Measurements from ENCODE around the gene RIPOR1.

DNA sequence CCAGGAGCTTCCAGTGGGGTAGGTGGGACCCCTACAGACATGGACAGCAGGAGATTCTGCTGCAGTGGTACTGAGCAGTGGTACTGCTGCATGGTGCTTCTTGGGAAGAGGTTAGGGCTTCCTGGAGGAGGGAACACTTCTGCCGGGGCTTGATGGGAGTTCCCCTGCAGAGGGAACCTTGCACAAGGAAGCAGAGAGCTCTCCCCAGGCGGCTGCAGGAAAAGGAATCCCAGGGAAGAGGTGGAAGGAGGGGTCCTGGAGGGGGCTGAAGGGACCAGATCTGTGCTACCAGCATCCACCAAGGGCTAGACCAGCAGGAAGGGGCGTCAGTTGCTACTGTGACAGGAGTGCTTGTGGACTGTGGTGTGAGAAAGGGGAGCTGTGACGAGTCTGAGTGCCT is 10.6 kb downstream of the RIPOR1 start:
- TF ChIP-seq, protein P1, sequence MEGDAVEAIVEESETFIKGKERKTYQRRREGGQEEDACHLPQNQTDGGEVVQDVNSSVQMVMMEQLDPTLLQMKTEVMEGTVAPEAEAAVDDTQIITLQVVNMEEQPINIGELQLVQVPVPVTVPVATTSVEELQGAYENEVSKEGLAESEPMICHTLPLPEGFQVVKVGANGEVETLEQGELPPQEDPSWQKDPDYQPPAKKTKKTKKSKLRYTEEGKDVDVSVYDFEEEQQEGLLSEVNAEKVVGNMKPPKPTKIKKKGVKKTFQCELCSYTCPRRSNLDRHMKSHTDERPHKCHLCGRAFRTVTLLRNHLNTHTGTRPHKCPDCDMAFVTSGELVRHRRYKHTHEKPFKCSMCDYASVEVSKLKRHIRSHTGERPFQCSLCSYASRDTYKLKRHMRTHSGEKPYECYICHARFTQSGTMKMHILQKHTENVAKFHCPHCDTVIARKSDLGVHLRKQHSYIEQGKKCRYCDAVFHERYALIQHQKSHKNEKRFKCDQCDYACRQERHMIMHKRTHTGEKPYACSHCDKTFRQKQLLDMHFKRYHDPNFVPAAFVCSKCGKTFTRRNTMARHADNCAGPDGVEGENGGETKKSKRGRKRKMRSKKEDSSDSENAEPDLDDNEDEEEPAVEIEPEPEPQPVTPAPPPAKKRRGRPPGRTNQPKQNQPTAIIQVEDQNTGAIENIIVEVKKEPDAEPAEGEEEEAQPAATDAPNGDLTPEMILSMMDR (IDR thresholded peaks at IDR 0.05; ENCODE audit: insufficient read depth, low read depth, low read length): no peak
- TF ChIP-seq EZH2 (IDR thresholded peaks at IDR 0.05; ENCODE audit: insufficient read depth, low read length): no peak
